MM.1S (cell line): ENCODE data around the gene IGF1R.

Source experiments
- DNase-seq: peaks from one replicate; pipeline ENCODE4 v3.0.0-alpha.2; 2015
- H2AFZ ChIP-seq: fragments of 300-600 bp; sonication (generic); 2 replicates; pipeline ENCODE4 v1.6.0; 2016; ENCODE audit warnings: antibody characterized with exemption, low read length
- H3F3A ChIP-seq: fragments of 300-600 bp; sonication (generic); 2 replicates; pipeline ENCODE4 v1.6.1; 2016; ENCODE audit warnings: mild to moderate bottlenecking, antibody characterized with exemption, low read length, moderate library complexity, mixed read lengths; ENCODE audit not compliant: insufficient read depth
- H3K27ac ChIP-seq: fragments of 300-600 bp; sonication (generic); 2 replicates; pipeline ENCODE4 v1.5.1; 2016; ENCODE audit warnings: mild to moderate bottlenecking, low read length
- H3K27me3 ChIP-seq: fragments of 300-600 bp; sonication (generic); replicated peaks from 2 replicates; pipeline ENCODE4 v1.6.0; 2016; ENCODE audit warnings: low read length; ENCODE audit not compliant: insufficient read depth
- H3K36me3 ChIP-seq: fragments of 300-600 bp; sonication (generic); replicated peaks from 2 replicates; pipeline ENCODE4 v1.6.1; 2016; ENCODE audit warnings: mild to moderate bottlenecking, low read length, mixed read lengths; ENCODE audit not compliant: insufficient read depth
- H3K4me1 ChIP-seq: fragments of 300-600 bp; sonication (generic); 2 replicates; pipeline ENCODE4 v1.6.1; 2016; ENCODE audit warnings: low read length, mixed read lengths
- H3K4me2 ChIP-seq: fragments of 300-600 bp; sonication (generic); 2 replicates; pipeline ENCODE4 v1.6.0; 2016; ENCODE audit warnings: low read depth, low read length
- H3K4me3 ChIP-seq: fragments of 300-600 bp; sonication (generic); 2 replicates; pipeline ENCODE4 v1.5.1; 2016; ENCODE audit warnings: low read length, mixed read lengths
- H3K79me2 ChIP-seq: fragments of 300-600 bp; sonication (generic); 2 replicates; pipeline ENCODE4 v1.6.1; 2016; ENCODE audit warnings: mixed run types, low read length, mixed read lengths
- H3K9ac ChIP-seq: fragments of 300-600 bp; sonication (generic); 2 replicates; pipeline ENCODE4 v1.6.1; 2016; ENCODE audit warnings: low read length, mixed read lengths
- H3K9me2 ChIP-seq: fragments of 300-600 bp; sonication (generic); replicated peaks from 2 replicates; pipeline ENCODE4 v1.6.1; 2016; ENCODE audit warnings: mild to moderate bottlenecking, low read length, mixed read lengths; ENCODE audit not compliant: insufficient read depth
- H3K9me3 ChIP-seq: fragments of 300-600 bp; sonication (generic); replicated peaks from 2 replicates; pipeline ENCODE4 v1.6.1; 2016; ENCODE audit warnings: mild to moderate bottlenecking, low read length, mixed read lengths; ENCODE audit not compliant: insufficient read depth
- H4K20me1 ChIP-seq: fragments of 300-600 bp; sonication (generic); 2 replicates; pipeline ENCODE4 v1.6.1; 2016; ENCODE audit warnings: mild to moderate bottlenecking, low read length, moderate library complexity, mixed read lengths; ENCODE audit not compliant: insufficient read depth
- CTCF ChIP-seq: fragments of 300-600 bp; sonication (generic); IDR thresholded peaks from 2 replicates; pipeline ENCODE4 v1.5.1; 2016; ENCODE audit warnings: antibody characterized with exemption, low read length, mixed read lengths
- EZH2 ChIP-seq: fragments of 300-600 bp; sonication (generic); optimal IDR thresholded peaks from 2 replicates; pipeline ENCODE3; 2017; ENCODE audit warnings: low read depth, mild to moderate bottlenecking, antibody characterized with exemption, low read length, mixed read lengths
- EZH2phosphoT487 ChIP-seq: fragments of 300-600 bp; sonication (generic); IDR thresholded peaks from 2 replicates; pipeline ENCODE4 v1.6.1; 2018; ENCODE audit warnings: antibody characterized with exemption, low read length

The IGF1R gene

GRCh38 chr15:98772895-98773294, 124.6 kb downstream of the IGF1R start:
- Histone ChIP-seq H3F3A (peaks cover 11% of the 10 kb centered on the region), H3K27ac (no peak overlapping the region), H3K9ac (no peak overlapping the region), H3K9me3 (no peaks in the 10 kb centered on the region), H3K4me3 (no peak overlapping the region), H3K9me2 (no peaks in the 10 kb centered on the region), H3K27me3 (no peaks in the 10 kb centered on the region), H3K4me1 (peaks cover 9% of the 10 kb centered on the region), H3K4me2 (no peak overlapping the region), H3K36me3 (no peaks in the 10 kb centered on the region), H3K79me2 (peaks cover 59% of the 10 kb centered on the region), H4K20me1 (no peaks in the 10 kb centered on the region), H2AFZ (no peak overlapping the region)
- TF ChIP-seq EZH2phosphoT487 = no peak
- no peak for TF ChIP-seq EZH2
- no peak for TF ChIP-seq CTCF
- DNase-seq = no peak

DNA sequence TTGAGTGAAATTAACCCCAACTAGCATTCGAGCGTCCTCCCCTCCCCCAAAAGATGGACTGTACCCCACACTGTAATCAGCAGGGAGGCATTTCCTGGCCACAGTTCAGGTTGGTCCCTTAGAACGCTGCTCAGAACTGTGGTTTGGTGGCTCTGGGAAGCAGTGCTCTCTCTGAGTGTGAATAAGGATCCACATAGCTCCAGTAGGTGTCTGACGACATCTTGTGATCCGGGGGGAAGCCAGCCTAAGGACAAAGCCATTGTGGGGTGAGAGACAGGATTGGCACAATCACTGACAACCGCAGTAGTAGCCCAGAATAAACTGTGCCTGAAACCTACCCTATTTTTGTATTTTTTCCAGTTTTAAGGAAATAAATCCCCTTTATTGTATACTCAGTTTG, 125.3 kb downstream of the IGF1R start:
- H3K4me1 ChIP-seq = peaks cover 9% of the 10 kb centered on the region
- H3K4me2 ChIP-seq = no peak overlapping the region
- H3K9me2 ChIP-seq = no peaks in the 10 kb centered on the region
- H3K27ac ChIP-seq = no peak overlapping the region
- no peaks in the 10 kb centered on the region for H3K9me3 ChIP-seq
- peaks cover 63% of the 10 kb centered on the region for H3K79me2 ChIP-seq
- no peak overlapping the region for H3K9ac ChIP-seq
- no peaks in the 10 kb centered on the region for H3K36me3 ChIP-seq
- H4K20me1 ChIP-seq = no peaks in the 10 kb centered on the region
- TF ChIP-seq CTCF = no peak
- no peak for TF ChIP-seq EZH2
- TF ChIP-seq EZH2phosphoT487 = no peak
- no peak overlapping the region for H2AFZ ChIP-seq
- no peaks in the 10 kb centered on the region for H3K27me3 ChIP-seq
- no peak overlapping the region for H3K4me3 ChIP-seq
- DNase-seq = no peak
- peaks cover 11% of the 10 kb centered on the region for H3F3A ChIP-seq

DNA sequence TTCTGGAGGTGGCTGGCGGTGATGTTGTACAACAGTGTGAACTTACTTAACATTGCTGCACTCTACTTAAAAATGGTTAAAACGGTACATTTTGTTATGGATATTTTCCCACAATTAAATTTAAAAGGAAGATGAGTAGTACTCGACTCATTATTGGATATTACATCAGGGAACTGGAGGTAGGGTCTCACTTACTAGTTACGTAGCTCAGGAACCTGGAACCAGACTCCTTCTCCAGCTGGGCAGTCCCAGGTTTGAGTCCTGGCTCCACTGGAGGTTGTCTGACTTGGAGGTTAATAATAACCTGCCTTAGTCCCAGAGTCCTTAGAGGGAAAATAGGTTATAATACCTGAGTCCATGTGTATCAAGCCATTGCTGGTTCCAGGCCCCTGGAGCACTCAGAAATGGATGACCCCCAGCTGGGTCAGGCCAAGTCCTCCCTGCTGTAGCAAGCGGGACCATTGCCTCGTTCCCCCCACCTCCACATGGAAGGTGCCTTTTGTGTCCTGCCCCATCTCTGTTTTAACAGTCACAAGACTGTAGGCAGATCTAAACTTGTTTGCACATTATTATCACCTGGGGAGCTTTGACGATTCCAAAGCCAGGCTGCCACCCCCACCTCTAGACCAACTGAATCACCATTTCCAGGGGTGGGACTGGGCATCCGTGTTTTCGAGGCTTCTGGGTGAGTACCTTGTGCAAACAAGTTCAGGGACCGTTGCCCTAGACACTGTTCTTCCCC, 126.6 kb downstream of the IGF1R start:
- no peaks in the 10 kb centered on the region for H3K36me3 ChIP-seq
- peaks cover 12% of the 10 kb centered on the region for H3K4me1 ChIP-seq
- H3K4me3 ChIP-seq = no peak overlapping the region
- no peak for DNase-seq
- no peak overlapping the region for H3K27ac ChIP-seq
- H3K9ac ChIP-seq = no peak overlapping the region
- H2AFZ ChIP-seq = no peak overlapping the region
- peaks cover 11% of the 10 kb centered on the region for H3F3A ChIP-seq
- no peaks in the 10 kb centered on the region for H3K27me3 ChIP-seq
- H3K9me3 ChIP-seq = no peaks in the 10 kb centered on the region
- peaks cover 59% of the 10 kb centered on the region for H3K79me2 ChIP-seq
- H3K9me2 ChIP-seq = no peaks in the 10 kb centered on the region
- TF ChIP-seq EZH2phosphoT487 (no peak), CTCF (no peak), EZH2 (no peak)
- H4K20me1 ChIP-seq = no peaks in the 10 kb centered on the region
- no peak overlapping the region for H3K4me2 ChIP-seq
